NCI-H2081 treated with DMSO at 0.1 percent for 48 hours (cell line): Measurements from ENCODE around the gene ZBTB24.

Source experiments
- DNase-seq: peaks from one replicate; lab custom pipeline; 2025; lab: John Stamatoyannopoulos, UW

Gene ZBTB24

DNA sequence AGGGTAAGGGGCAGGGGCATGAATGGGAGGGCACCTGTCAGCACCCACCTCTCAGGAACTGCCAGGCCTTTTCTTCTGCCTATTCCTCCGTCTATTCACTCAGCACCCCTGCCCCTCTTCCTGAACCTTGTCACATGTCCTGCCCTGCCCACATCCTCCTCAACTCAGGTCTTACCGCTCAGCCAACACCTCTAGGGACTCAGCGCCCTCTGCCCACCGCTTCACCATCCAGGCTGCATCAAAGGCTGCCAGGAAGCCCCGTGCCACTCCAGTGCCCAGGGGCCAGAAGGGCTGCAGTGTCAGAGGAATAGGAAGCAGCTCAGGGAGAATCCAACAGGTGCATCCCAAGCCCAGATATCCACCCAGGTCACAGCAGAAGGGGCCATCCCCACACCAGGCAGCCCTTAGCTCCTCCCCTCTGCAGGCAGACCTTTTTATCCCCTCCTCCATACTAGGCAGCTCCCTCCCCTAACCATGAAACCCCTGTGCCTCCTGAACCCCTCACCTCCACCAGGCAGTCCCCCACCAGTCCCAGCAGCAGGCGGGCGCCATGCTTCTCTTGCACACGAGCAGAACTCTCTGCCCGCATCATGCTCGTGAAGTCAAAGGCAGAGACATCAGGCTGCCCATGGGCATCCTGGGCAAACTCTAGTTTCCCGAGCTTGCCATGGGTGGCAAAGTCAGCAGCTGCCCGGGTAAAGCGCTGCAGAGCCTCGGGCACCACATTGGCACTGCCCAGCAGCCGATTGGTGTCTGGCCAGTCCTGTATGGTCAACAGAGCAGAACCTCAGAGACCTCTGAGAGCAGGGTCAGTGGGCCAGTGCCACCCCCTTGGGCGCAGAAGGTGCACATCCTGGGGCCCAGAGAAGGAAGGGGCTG is 33.0 kb downstream of the ZBTB24 start:
- no peak for DNase-seq

DNA sequence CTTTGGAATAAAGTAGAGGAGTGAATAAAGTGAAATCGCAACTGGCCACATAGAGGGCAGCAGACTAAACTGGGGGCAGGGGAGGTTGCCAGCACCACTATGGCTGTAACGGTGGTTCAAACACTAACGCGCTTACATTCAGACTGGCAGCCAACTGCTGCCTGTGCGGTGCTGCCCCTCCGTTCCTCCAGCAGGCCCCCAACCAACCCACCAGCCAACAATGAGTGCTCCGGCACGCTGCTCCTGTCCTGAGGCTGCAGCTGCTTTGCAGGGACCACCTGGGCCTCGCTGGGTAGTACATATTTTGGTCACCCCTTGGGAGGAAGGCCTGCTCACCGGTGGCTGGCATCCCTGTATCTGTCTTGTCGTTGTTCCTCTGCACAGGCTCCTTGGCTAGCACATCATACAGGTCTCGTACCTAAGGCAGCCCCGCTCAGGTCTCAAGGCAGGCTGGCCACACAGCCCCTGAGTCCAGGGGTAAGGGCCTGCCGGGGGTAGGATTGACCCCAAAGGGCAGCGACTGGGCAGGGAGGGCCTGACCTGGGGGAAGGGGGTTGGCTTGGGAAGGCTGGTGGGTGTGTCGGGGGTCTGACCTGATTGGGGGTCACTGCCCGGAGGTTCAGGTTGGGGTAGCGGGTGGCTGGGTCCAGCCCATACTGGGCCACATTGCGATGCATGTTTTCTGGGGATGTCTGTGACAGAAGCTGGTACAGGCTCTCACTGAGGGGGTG is 33.8 kb downstream of the ZBTB24 start:
- no peak for DNase-seq

DNA sequence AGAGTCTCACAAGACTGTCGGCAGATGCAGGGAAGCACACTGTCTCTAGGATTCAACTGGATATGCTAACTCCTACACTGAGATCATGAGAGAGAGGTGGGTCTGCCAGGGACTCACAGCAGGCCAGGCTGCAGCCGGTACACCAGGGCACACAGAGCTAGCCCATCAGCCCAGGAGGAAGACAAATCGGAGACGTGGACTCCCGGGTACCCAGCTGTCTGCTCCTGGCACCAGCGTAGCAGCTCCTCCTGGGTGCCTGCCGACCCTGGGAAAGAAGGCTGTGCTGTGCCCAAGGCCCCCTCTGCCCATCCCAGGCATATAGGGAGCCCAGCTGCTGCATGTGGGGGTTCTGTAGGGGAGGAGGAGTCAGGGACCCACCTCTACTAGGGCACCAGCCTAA is 34.4 kb downstream of the ZBTB24 start:
- no peak for DNase-seq

DNA sequence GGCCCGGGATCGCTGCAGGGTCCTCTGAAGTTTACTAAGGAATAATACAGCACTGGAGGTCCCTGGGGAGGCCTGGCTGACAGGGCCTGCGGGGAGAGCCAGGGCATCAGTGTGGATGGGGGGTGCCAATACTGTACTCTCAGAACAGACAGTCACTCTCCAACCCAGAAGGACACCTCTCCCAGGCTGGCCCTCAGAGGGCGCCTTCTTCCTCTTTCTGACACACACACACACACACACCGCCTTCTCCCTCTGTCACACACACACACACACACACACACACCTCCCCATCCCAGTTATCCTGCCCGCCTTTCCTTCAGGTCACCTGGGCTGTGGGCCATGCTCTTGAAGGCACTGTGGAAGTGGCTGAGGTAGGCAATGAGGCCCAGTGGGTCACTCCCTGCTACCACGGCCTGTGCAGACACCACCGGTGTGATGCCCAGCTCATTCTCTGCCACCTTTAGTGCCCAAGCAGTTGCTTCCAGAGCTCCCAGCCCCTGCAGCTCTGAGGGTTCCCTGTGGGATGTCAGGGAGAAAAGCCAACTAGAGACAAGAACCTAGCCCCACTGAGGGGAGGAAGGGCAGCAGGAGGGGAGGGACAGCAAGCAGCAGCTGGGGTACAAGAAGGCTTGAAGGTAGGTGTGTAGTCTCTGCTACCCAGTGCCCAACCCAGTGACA is 35.0 kb downstream of the ZBTB24 start:
- no peak for DNase-seq

DNA sequence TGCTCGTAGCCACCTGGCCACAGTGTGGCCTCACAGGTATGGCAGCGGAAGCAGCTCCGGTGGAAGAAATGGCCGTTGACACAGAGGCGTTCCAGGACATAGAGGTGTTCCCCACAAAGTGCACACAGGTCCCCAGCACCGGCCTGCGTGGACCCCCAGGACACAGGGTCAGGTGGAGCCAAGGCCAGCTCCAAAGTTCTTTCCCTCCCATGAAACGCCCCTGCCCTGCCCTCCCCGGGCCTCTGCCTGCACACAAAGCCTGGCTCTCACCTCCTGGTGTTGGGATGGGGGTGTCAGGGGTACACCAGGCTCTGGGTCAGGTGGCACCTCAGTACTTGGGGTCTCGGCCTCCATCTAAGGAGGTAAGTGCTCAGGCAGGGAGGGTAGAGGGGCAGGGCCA is 35.9 kb downstream of the ZBTB24 start:
- no peak for DNase-seq

DNA sequence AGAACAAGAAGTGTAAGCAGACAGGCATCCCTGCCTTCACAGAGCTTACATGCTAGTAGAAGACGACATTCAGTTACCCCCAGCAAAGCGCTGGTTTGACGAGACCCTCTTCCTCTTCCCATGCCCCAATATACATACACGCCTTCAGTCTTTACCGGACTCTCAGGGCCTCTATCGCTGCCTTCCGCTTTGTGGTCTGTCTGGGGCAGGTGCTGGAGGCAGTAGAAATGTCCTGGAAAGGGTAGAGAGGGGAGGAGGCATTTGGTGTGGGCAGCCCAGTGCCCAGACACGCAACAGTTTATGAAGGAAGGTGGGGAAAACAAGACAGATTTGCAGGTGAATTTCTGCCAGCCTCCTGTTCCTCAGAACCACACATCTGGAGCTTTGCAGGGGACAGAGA is 36.5 kb downstream of the ZBTB24 start:
- DNase-seq, result no peak

DNA sequence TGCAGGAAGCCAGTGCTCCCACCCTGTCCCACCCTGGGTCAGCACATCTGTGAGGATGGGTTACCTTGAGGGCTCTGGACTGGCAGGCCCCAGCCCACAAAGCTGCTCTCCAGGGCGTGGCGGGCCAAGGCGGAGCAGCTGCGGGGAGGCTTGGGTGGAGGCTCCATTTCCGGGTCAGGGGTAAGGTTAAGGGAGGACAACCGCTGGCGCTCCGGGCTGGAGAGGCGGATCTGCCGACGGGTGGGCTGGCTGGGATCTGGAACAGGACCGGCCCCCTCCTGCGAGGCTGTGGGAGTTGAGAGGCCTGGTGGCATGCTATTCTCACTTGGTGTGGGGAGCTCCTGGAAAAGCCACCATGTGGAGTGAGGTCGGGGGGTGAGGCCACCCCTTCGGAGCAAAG is 36.9 kb downstream of the ZBTB24 start:
- DNase-seq, result no peak

DNA sequence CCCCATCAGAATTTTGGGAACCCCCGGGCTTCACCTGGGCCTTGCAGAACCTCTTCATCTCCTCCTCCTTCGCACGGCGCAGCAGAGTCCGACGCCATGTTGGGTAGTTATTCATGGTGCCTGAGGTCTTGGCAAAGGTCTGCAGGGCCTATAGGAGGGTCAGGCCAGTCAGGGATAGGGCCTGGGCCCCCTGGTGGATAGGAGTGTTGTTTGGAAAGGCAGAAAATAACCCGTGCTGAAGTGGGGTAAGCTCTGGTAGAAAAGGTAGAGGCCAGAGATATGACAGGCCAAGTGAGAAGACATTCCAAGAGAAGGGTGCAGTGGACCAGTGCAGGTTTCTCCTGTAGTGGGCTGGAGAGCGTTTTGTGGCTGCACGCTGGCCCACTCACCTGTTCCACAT is 37.6 kb downstream of the ZBTB24 start:
- DNase-seq, result no peak

DNA sequence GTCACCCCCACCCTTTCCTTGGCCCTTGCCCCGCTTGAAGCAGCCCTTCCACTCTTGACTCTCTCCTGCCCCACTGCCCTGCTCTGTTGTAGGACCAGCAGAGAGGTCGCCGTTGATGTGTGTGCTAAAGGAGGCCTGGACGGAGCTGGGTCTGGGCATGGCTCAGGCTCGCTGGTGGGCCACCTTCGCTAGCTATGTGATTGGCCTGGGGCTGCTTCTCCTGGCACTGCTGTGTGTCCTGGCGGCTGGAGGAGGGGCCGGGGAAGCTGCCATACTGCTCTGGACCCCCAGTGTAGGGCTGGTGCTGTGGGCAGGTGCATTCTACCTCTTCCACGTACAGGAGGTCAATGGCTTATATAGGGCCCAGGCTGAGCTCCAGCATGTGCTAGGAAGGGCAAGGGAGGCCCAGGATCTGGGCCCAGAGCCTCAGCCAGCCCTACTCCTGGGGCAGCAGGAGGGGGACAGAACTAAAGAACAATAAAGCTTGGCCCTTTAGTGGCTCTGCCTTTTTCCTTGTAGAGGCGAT is 39.5 kb downstream of the ZBTB24 start:
- no peak for DNase-seq

DNA sequence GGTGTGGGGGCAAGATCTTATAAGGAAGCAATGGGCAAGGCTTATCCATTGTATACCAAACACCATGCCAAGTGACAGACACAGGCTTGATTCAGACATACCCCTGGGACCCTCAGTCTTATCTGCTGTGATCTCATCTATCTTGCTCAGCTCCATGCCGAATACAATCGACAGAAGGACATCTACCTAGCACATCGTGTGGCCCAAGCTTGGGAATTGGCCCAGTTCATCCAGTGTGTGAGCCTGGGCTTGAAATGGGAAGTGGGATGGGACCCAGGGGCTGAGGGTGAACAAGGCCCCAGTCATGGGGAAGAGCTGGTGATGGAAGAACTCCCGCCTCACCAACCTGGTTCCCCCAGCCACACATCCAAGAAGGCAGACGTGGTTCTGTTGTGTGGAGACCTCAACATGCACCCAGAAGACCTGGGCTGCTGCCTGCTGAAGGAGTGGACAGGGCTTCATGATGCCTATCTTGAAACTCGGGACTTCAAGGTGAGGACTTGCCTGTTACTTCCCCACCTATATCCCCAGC is 40.6 kb downstream of the ZBTB24 start:
- no peak for DNase-seq

DNA sequence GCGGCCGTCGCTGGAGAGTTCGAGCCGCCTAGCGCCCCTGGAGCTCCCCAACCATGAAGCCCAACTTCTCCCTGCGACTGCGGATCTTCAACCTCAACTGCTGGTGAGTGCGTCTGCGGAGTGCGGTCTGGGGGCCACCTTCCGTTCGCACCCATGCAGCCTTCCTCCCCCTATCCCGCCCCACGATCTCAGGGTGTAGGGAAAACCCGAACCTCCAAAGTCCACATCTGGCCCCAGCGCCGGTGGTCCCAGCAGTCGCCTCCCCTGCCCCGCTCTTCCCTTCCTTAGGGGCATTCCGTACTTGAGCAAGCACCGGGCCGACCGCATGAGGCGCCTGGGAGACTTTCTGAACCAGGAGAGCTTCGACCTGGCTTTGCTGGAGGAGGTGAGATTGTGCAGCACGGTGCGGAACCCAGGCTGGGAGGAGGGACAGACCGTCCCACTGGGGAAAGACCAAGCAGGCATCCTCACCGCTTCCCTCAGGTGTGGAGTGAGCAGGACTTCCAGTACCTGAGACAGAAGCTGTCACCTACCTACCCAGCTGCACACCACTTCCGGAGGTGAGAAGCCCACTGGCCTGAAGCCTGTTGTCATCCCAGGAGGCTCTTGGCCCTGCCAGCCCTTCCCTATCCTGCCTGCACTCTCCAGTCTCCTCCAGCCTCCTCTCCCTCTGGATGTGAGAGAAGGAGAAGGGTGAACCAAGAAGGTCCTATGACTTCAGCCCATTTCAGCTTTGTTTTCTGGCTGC is 41.8 kb downstream of the ZBTB24 start:
- no peak for DNase-seq

DNA sequence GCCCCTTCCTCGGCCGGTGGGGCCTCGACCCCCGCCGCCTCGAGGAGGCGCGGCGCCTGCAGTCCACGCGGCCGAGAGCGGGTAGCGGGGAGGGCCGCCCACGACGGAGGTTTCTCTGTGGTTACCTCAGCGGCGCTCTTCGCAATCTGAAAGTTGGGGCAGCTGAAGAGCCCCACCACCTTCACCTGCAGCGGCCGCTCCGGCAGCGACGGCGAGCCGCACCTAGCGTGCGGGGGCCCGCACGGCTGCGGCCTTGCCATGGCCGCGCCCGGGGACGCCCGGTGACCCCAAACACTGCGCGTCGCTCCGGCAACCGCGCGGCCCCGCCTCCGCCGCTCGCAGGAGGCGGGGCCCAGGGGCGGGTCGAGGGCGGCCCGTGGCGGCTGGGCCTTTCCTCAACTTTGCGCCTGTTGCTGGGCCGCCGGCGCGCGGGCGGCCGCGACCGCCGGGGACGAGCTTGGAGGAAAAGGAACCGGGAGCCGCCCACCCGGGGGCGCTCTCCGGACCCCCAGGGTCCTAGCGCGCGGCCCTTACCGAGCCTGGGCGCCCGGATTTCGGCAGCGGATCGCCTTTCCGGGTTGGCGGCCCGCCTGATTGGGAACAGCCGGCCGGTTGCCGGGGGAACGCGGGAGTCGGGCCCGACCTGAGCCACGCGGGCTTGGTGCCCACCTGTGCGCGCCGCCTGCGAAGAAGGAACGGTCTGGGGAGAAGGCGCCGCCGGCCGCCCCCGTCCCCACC is 42.5 kb downstream of the ZBTB24 start, which contains the start of the genes PPIL6 and SMPD2:
PPIL6 (minus strand) TSS at position 298 of the 738 bp plus-strand sequence; CDS start at position 260, 38 bp downstream.
SMPD2 (plus strand) TSS at position 394 of the 738 bp plus-strand sequence. CDS start 398 bp downstream, outside the sequence.
- no peak for DNase-seq

DNA sequence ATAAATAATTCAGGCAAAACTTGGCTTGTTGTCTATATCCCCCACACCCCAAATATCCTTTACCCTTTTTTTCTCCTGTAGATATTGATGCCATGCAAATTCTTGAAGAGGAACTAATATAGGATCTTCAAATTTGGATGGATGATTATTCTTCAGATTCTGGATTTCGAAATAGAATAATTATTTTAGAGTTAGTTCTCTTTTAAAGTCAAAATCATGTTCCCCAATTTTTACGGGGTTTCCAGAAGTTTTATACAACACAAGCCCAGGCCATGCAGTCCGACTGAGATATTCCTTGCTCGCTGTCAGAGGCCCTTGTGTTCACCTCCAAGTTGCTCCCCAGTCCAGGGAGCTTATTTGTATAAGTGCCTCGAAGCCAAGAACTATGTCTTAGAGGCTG is 47.0 kb downstream of the ZBTB24 start:
- DNase-seq, result no peak

DNA sequence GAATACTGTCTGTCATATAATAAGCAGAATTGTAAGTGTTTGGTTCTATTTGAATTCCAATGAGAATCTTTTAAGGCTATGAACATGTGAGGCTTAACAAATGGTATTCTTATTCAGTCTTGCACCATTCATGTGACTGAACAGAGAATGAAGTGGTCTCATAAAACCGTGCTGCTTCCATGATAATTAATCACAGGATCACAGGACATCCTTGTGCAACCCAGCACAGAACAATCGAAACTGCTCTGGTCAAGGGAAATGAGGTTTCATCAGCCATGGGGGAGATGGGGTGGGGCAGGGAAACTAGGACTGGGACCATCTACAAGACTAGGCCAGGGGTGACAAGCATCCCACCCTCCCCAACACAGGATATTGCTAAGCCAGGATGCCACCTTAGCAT is 48.6 kb downstream of the ZBTB24 start:
- DNase-seq, result no peak

DNA sequence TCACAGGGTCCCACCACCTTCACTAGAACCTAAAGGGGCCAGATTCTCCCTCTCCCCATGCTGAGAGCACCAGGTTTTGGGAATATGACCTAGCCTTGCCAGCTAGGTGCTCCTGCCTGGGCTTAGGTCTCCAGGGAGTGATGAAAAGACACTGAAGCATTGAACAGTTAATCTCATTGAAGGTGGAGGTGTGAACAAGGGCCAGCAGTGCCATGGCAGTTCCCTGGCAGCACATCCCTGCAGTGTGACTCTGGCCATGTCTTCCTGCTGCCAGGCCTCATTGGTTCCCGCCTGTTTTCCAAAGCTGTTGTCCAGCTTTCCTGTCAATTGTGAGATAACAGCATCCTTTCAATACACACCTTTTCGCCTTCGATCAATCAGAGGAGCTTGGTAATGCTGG is 53.5 kb downstream of the ZBTB24 start:
- no peak for DNase-seq

DNA sequence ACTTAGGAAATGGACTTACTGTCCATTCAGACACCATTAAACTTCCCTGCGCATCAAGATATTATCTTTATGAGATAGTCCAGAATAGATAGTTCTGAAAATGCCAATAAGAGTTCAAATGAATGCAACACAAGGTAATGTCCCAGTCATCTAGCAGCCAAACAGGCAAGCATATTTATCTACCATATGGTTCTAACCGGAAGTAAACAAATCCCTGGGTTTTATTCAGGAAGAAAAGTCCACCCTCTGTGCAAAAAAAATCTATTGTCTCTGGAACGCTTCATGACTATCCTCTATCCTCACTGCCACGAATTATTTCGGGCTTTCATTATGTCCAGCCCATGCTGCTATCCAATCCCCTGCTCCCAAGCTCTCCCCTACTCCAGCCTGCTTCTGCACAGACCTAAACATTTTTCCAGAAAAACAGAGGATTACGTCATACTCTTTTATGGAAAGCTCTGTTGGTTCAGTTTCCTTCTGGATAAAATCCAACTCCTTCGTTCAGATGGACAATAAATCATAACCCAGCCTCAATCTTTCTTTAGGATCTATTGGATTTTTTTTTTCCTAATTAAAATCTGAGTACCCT is 54.0 kb downstream of the ZBTB24 start:
- DNase-seq, result no peak

DNA sequence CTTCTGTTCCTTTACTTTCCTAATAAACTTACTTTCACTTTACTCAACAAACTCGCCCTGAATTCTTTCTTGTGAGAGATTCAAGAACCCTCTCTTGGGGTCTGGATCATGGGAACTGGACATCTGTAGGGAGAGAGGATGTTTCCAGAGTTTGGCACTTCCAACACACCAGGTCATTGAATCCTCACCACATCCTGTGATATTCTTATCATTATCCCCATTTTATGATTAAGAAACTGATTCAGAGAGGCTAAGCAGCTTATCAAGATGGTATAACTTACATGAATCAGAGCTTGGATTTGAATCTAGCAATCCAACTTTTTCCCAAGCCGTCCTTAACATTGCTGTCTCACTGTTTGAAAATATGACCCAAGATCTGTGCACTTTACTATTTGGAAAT is 58.1 kb downstream of the ZBTB24 start:
- no peak for DNase-seq

DNA sequence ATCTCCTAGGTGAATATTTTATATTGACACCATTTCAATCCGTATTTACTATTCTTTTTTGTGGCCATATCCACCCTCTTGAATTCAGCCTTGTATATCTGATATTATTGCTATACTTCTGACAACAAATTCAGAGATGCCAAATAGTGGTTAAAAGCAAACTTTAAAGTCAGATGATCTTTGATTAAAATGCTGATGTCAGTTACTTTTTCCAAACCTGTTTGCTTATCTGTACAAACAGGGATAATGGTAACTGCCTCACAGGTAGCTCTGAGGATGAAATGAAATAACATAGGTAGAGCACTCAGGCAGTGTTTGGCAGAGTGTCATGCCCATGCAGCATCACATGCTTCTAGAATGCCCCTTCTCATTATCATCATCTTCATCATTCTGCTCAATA is 61.8 kb downstream of the ZBTB24 start:
- DNase-seq, result no peak

DNA sequence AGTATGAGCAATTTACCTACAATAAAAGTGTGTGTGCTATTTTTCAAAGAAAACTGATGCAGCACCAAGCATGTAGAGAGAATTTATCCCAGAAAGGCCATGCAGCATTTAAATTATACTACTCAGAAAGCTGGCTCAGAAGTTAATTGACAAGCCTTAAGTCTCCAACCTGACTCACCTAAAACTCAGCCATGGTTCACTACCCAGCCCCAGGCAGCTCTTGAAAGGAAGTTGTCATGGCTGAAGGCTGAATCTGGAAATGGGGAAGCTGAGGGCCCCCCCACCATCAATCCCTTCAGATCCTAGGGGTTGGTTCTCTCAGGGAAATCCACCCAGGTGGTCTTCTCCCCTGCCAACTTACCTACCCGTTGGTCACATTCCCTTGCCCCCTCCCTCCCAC is 62.3 kb downstream of the ZBTB24 start:
- no peak for DNase-seq

DNA sequence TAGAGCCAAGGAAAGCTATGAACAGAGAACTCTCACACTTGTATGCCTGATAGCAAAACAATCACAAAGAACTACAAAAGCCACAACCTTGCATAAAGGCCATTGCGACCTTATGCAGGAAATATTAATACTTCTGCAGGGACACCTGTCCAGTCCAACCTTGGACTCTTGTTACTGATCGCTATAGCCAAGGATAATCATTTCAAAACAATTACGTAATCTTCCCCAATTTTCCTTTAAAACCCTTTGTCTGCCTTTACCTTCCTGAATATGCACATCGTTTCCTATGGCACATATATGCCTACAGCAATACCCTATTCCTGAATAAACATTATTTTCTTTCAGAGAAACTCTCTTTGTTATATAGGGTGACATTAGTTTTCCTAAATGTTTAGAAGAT is 65.4 kb downstream of the ZBTB24 start:
- DNase-seq, result no peak
